ENCODE measurements around the gene DUS1L. TPM values are rescaled to one million over a fixed set of nuclear protein-coding genes. Genes with fewer than 3 reads are reported as not detected.

Gene DUS1L
- polyA plus RNA-seq, 1 donor = 90.4 TPM

DNA sequence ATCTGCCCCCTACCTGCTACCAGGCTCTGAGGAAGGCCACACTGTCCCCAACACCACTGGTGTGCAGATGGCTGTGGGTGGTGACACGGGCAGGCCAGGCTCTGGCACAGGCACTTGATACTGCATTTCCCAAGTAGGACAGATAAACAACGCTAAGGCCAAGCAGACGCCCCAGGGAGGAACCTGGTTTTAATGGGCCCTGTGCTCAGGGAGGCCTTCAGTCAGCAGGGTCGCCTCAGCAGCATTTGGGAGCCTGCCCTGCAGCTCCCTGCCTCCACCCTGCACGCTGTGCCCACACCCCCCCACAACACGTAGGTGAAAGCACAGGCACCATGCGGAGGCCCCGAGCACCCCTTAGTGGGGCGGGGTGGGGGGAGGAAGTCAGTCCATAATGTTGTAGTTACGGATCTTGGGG lies 35.7 kb upstream of the DUS1L start:
- DNase-seq = no peak
- Histone ChIP-seq H3K27me3 (ENCODE audit: control insufficient read depth, insufficient read depth, low read length) (no peaks in the 10 kb centered on the region), H3K4me3 (ENCODE audit: low read length) (no peak overlapping the region), H3K27ac (ENCODE audit: low read length) (no peak overlapping the region), H3K36me3 (ENCODE audit: control insufficient read depth, insufficient read depth, low read length) (peaks cover 4% of the 10 kb centered on the region), H3K4me1 (ENCODE audit: control insufficient read depth, insufficient read depth, low read length) (peaks cover 52% of the 10 kb centered on the region), H3K9me3 (ENCODE audit: control insufficient read depth, low read depth, low read length) (peaks cover 4% of the 10 kb centered on the region)
- no CpG with 5 or more reads among the region's 10 CpGs for WGBS (ENCODE audit: insufficient coverage, low lambda C conversion rate)

DNA sequence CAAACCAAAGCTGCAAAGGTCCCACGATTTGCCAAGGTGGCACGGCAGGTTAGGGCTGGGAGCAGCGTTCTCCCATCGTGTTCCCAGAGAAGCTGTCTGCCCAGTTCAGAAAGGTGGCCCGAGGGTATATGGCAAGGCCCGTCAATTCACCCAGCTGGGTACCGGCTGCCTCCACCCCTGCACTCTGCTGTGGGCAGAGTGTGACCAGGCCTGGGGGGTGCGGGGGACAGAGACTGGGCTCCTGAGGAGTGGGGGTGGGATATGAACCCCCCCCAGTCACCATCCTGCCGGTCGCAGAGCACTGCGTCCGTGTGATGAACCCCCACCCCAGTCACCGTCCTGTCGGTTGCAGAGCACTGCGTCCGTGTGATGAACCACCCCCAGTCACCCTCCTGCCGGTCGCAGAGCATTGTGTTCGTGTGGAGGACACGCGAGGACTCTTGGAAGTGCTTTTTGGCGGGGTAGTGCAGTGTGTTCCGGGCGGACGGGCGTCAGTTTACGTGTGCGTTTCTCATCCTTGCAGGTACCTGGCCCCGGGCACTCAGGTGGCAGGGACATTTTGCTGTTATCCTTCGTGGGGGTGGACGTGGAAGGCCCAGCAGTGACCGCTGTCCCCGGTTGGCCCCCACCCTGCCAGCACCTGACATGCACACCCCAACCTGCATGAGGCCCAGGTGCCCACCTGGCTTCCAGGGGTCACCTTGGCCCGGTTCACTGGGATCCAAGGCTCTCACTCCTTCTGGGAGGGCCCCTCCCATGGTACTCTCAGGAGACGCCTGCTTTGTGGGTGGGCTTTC lies 35.1 kb upstream of the DUS1L start:
- no CpG with 5 or more reads among the region's 35 CpGs for WGBS (ENCODE audit: insufficient coverage, low lambda C conversion rate)
- no peak for DNase-seq
- Histone ChIP-seq H3K4me1 (ENCODE audit: control insufficient read depth, insufficient read depth, low read length) (peaks cover 48% of the 10 kb centered on the region), H3K36me3 (ENCODE audit: control insufficient read depth, insufficient read depth, low read length) (peaks cover 8% of the 10 kb centered on the region), H3K4me3 (ENCODE audit: low read length) (no peak overlapping the region), H3K9me3 (ENCODE audit: control insufficient read depth, low read depth, low read length) (peaks cover 4% of the 10 kb centered on the region), H3K27ac (ENCODE audit: low read length) (no peak overlapping the region), H3K27me3 (ENCODE audit: control insufficient read depth, insufficient read depth, low read length) (no peaks in the 10 kb centered on the region)

DNA sequence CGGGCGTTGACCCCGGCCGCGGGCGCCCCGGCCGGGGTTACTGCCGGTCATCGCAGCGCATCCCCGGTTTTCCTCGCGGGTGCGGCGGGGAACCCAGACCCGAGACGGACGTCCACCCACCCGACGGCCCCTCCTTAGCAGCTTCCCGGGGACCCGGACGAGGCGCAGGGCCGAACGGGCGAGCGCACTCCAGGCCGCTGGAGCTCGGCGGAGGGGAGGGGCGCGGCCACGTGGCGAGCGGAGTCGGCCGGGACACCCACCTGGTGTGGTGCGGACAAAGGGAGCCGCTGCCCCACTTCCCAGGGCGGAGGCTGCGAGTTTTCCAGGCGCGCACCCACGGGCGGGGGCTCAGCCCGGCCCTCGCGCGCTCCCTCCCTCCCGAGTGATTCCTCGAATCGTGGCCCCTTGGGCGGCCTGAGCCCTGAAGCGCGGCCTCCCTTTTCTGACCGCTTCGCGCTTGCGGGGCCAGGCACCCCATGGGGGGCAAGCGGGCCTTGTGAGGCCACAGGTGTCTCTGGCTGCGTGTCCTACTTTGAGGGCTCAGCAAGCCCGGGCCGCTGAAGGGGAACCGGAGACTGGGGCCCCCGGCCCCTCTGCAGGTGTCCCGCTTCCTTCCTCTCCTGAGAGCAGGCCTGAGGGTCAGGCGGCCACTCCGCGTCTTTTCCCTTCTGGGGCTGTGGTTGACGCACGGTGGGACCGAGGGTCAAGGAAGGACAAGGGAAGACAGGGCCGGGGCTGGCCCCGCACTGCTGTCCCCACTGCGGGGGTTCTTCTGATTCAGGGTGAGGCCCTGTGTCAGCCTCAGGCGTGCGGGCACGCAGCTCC lies 33.5 kb upstream of the DUS1L start:
- H3K36me3 ChIP-seq (ENCODE audit: control insufficient read depth, insufficient read depth, low read length) = peaks cover 18% of the 10 kb centered on the region
- H3K27ac ChIP-seq (ENCODE audit: low read length) = peak overlapping the region; percentile 47
- peak overlapping the region; percentile 53 for H3K4me3 ChIP-seq (ENCODE audit: low read length)
- H3K27me3 ChIP-seq (ENCODE audit: control insufficient read depth, insufficient read depth, low read length) = no peaks in the 10 kb centered on the region
- WGBS (ENCODE audit: insufficient coverage, low lambda C conversion rate) = no CpG with 5 or more reads among the region's 80 CpGs
- DNase-seq = peak in 1 of 2 donors; percentile 48
- peaks cover 42% of the 10 kb centered on the region for H3K4me1 ChIP-seq (ENCODE audit: control insufficient read depth, insufficient read depth, low read length)
- H3K9me3 ChIP-seq (ENCODE audit: control insufficient read depth, low read depth, low read length) = peaks cover 4% of the 10 kb centered on the region

DNA sequence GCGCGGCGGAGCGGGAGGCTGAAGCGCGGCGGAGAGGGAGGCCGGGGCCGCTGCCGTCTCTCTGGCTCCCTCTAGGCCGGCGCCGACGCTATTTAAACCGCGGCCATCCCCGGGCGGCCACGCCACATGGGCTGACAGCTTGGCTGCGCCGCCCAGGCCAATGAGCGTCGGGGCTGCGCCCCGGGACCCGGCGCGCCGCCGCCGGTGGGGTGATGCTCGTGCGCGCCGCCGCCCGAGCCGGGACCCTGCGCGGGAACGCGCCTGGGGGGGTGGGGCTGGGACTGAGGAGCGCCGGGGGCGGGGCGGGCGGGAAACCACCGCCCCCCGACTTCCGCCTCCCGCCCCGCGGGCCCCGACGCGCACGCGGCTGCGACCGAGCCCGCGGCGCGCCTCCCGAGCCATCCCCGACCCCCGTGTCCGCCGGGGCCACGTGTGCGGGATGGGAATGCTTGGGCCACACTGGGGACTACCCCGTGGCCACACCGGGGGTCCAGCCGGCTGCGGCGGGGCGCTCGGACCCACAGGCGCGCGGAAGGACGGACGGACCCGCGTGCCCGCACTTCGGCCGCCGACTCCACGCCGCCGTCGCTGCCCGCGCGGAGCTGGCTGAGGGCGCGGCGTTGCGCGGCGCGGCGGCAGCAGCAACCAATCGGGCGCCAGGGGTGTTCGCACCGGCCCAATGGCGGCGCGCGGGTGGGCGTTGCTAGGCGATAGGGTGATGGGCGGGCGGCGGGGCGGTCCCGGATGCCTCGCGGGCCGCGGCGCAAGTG lies 32.8 kb upstream of the DUS1L start, which contains the start of gene FASN:
Gene FASN, minus strand, starts transcription at position 68 of the 770 bp plus-strand sequence. CDS start 1,791 bp downstream, outside the sequence.
- Histone ChIP-seq H3K27me3 (ENCODE audit: control insufficient read depth, insufficient read depth, low read length) (no peaks in the 10 kb centered on the region), H3K9me3 (ENCODE audit: control insufficient read depth, low read depth, low read length) (peaks cover 4% of the 10 kb centered on the region), H3K4me1 (ENCODE audit: control insufficient read depth, insufficient read depth, low read length) (peaks cover 34% of the 10 kb centered on the region), H3K36me3 (ENCODE audit: control insufficient read depth, insufficient read depth, low read length) (peaks cover 26% of the 10 kb centered on the region), H3K27ac (ENCODE audit: low read length) (peak within 1 kb of the TSS; percentile 75), H3K4me3 (ENCODE audit: low read length) (peak within 1 kb of the TSS; percentile 59)
- no CpG with 5 or more reads among the region's 124 CpGs for WGBS (ENCODE audit: insufficient coverage, low lambda C conversion rate)
- DNase-seq = peak; percentile 94 to 97

DNA sequence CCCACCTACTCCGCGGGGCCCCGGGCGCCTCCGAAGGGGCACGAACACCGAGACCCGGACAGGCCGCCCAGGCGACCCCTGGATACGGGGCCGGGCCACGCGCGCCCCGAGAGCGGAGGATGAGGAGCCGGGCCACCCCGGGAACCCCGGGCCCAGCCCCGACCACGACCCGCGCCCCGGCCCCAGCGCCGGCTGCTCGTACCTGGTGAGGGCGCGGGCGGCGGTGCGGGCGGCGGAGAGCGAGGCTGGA lies 32.2 kb upstream of the DUS1L start:
- Histone ChIP-seq H3K4me1 (ENCODE audit: control insufficient read depth, insufficient read depth, low read length) (peaks cover 34% of the 10 kb centered on the region), H3K27ac (ENCODE audit: low read length) (peak overlapping the region; percentile 65), H3K9me3 (ENCODE audit: control insufficient read depth, low read depth, low read length) (peaks cover 4% of the 10 kb centered on the region), H3K27me3 (ENCODE audit: control insufficient read depth, insufficient read depth, low read length) (no peaks in the 10 kb centered on the region), H3K36me3 (ENCODE audit: control insufficient read depth, insufficient read depth, low read length) (peaks cover 31% of the 10 kb centered on the region), H3K4me3 (ENCODE audit: low read length) (peak overlapping the region; percentile 59)
- no peak for DNase-seq
- no CpG with 5 or more reads among the region's 36 CpGs for WGBS (ENCODE audit: insufficient coverage, low lambda C conversion rate)

DNA sequence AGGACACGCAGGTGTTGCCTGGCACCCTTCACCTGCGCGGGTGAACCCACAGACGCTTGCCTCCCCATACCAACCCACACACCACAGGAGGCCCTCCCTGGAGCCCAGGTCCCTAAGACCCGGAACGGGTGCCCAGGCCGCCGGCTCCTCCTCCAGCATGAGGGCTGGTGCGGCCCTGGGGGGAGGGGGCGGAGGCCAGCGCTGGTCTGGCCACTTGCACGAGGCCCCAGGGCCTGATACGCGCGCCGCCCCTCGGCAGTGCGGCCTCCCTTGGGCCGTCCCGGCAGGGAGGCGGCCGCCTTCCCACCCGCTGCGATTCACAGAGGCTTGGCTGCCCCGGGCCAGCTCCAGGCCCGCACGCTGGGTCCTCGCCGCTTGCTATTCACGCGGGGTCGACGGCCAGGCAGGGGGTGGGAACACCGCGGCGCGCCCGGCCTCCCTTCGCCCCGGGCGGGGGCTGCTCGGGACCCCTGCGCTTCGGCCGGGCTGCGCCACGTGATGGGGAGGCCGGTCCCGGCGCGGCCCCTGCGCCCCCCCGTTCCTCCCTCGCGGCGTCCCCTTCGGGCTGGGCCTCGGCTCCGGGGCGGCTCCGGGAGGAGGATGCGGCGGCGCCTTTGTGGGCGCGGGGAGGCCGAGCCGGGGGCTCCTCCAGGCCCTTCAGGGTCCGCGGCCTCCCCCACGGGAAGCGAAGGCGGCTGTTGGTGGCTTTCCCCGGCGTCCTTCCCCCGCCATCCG lies 31.7 kb upstream of the DUS1L start:
- peak in 1 of 2 donors; percentile 60 for DNase-seq
- no CpG with 5 or more reads among the region's 77 CpGs for WGBS (ENCODE audit: insufficient coverage, low lambda C conversion rate)
- Histone ChIP-seq H3K27ac (ENCODE audit: low read length) (peak overlapping the region; percentile 65), H3K4me1 (ENCODE audit: control insufficient read depth, insufficient read depth, low read length) (peaks cover 34% of the 10 kb centered on the region), H3K9me3 (ENCODE audit: control insufficient read depth, low read depth, low read length) (peaks cover 4% of the 10 kb centered on the region), H3K36me3 (ENCODE audit: control insufficient read depth, insufficient read depth, low read length) (peaks cover 34% of the 10 kb centered on the region), H3K27me3 (ENCODE audit: control insufficient read depth, insufficient read depth, low read length) (no peaks in the 10 kb centered on the region), H3K4me3 (ENCODE audit: low read length) (peak overlapping the region; percentile 59)

DNA sequence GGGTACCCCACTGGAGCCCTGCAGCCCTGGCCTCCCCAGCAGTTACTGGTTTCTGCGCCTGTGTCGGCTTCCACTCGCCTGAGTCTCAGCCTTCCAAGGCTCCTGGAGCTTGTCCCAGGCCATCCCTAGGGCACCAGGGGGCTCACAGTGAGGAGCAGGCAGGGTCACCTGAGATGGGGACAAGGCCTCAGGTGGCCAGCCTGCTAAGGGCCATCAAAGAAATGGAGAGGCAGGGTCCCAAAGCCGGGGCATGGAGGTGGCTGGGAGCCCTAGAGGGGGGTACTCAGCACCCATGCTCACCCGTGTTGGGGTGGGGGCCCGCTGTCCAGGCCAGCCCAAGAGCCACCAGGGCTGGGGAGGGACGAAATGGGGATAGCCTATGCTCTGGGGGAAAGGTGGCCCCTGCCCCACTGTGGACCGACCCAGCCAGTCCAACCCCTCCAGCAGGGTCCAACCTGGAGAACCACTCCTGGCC lies 31.1 kb upstream of the DUS1L start:
- DNase-seq = no peak
- Histone ChIP-seq H3K27me3 (ENCODE audit: control insufficient read depth, insufficient read depth, low read length) (no peaks in the 10 kb centered on the region), H3K36me3 (ENCODE audit: control insufficient read depth, insufficient read depth, low read length) (peaks cover 40% of the 10 kb centered on the region), H3K4me1 (ENCODE audit: control insufficient read depth, insufficient read depth, low read length) (peaks cover 29% of the 10 kb centered on the region), H3K4me3 (ENCODE audit: low read length) (peak overlapping the region; percentile 53), H3K9me3 (ENCODE audit: control insufficient read depth, low read depth, low read length) (peaks cover 4% of the 10 kb centered on the region), H3K27ac (ENCODE audit: low read length) (no peak overlapping the region)
- WGBS (ENCODE audit: insufficient coverage, low lambda C conversion rate) = no CpG with 5 or more reads among the region's 8 CpGs

DNA sequence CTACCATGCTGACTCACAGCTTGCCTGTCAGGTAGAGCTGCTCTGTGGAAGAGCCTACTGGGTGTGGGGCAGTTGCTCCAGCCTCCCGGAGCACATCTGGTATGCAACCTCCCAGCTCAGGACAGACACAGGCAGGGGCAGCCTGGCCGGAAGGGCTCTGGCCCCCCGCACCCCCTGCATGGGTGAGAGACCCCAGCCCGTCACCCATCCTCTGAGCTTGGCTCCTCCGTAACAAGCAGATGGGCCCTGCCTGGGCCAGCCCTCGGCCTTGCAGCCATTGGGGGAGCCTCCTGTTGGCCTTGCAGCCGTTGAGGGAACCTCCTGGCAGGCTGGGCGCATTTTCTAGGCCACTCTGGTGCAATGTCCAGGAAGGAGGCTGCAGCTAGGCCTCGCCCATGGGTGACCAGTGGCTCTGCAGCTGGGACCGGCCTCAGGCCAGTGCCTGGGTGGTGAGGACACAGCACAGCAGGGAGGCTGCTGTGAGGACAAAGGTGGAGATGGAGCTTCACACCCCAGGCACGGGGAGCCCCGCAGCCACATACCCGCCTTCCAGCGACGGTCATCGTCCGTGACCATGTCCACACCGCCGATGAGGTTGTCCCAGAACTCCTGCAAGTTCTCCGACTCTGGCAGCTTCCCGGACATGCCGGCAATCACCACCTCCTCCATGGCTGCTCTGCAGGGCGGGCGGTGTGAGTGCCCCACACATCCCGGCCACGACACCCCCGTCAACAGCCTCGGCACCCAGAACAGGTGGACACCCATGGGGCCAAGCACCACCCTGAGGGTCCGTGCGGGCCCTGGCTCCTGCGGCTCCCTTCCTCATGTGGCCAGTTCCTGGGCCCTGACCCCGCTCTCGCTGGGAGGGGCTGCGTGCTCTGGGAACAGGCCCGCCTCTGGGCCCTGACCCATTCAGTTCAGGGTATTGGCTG lies 30.4 kb upstream of the DUS1L start:
- no peak for DNase-seq
- Histone ChIP-seq H3K9me3 (ENCODE audit: control insufficient read depth, low read depth, low read length) (peaks cover 4% of the 10 kb centered on the region), H3K27me3 (ENCODE audit: control insufficient read depth, insufficient read depth, low read length) (no peaks in the 10 kb centered on the region), H3K4me3 (ENCODE audit: low read length) (peak overlapping the region; percentile 53), H3K4me1 (ENCODE audit: control insufficient read depth, insufficient read depth, low read length) (peaks cover 22% of the 10 kb centered on the region), H3K36me3 (ENCODE audit: control insufficient read depth, insufficient read depth, low read length) (peaks cover 43% of the 10 kb centered on the region), H3K27ac (ENCODE audit: low read length) (no peak overlapping the region)
- WGBS (ENCODE audit: insufficient coverage, low lambda C conversion rate) = no CpG with 5 or more reads among the region's 35 CpGs

Measured in large intestine (tissue), 3 donors.